Adrenal gland (tissue), 12 donors: ENCODE measurements around the gene INMT. TPM values are rescaled to one million over a fixed set of nuclear protein-coding genes. Genes with fewer than 3 reads are reported as not detected.

Source experiments
- DNase-seq, 7 donors: peaks; one replicate each; pipeline ENCODE4 v3.0.0-alpha.2; 2019 to 2020
- H3K27ac ChIP-seq, 5 donors: fragments of 200-600 bp; sonication (generic) in 4 of 5; 1 replicate in 3 of 5; 2 replicates in 2 of 5; pipeline versions ENCODE4 v1.5.1 to v1.8.0; 2016 to 2020; ENCODE audit warnings: mild to moderate bottlenecking in 1 of 5
- H3K27me3 ChIP-seq: fragments of 200-600 bp; 2 replicates; pipeline ENCODE4 v1.8.0; 2021
- H3K36me3 ChIP-seq, 2 donors: fragments of 200-600 bp; replicated peaks in 1 of 2; 1 replicate in 1 of 2; 2 replicates in 1 of 2; pipeline versions ENCODE4 v1.5.1 to v1.8.0; 2018 to 2022
- H3K4me1 ChIP-seq, 2 donors: fragments of 200-600 bp; replicated peaks in 1 of 2; 1 replicate in 1 of 2; 2 replicates in 1 of 2; pipeline versions ENCODE4 v1.5.1 to v1.8.0; 2018 to 2021
- H3K4me3 ChIP-seq, 4 donors: fragments of 200-600 bp; sonication (generic) in 3 of 4; one replicate each; pipeline ENCODE4 v1.5.1; 2016 to 2018
- H3K9me3 ChIP-seq, 3 donors: fragments of 200-600 bp; sonication (generic) in 1 of 3; replicated peaks in 1 of 3; 1 replicate in 2 of 3; 2 replicates in 1 of 3; pipeline versions ENCODE4 v1.5.1 to v1.8.0; 2016 to 2021
- POLR2A ChIP-seq, 2 donors: fragments of 450-650 bp; IDR thresholded peaks; one replicate each; pipeline ENCODE4 v1.6.1; 2017; ENCODE audit warnings: antibody characterized with exemption in 2 of 2, mild to moderate bottlenecking in 2 of 2, moderate library complexity in 1 of 2
- WGBS, 4 donors: extraction: QIAGEN DNeasy Blood & Tissue Kit in 2 of 4; methylation state at CpG; one replicate each; pipeline versions ENCODE4 v1.1.5 to v1.1.7; 2013 to 2017; 5-methylcytosine and 5-hydroxymethylcytosine counted together
- intact Hi-C, 2 donors: fragments of 100-400 bp; cut with DNase I; formaldehyde crosslinking; loops; one replicate each; pipeline versions ENCODE4 v1.14.1 to v1.15.0; 2022 to 2023
- polyA plus RNA-seq, 3 donors: library from polyadenylated mRNA; stranded (reverse); fragments of 200-250 nt in 2 of 3; fragments of 350-450 nt in 1 of 3; fragmentation: Illumina TruSeq in 1 of 3; extraction: RNeasy Lipid Tissue Mini Kit (QIAGEN cat#74804) in 1 of 3; gene quantifications; one replicate each; pipeline ENCODE4 v1.2.3, GENCODE V29; 2013 to 2014
- total RNA-seq, 9 donors: library from RNA; depleted of rRNA in 4 of 9; stranded (reverse); fragments of >200 nt in 4 of 9; fragments of 120-200 nt in 1 of 9; fragmentation: NEBNext Ultra II Directional in 1 of 9; extraction: Animal tissue kit (Norgen Biotek cat#: 25700) in 1 of 9; gene quantifications; one replicate each; pipeline versions ENCODE4 v1.1.0 to v1.2.4, GENCODE V29; 2013 to 2023
- TF ChIP-seq, protein P1 (sequence below), 6 experiments: fragments of 450-650 bp in 4 of 6; fragments of 200-600 bp in 2 of 6; sonication (generic) in 1 of 6; IDR thresholded peaks; 1 replicate in 5 of 6; 2 replicates in 1 of 6; pipeline versions ENCODE4 v1.5.1 to v1.8.0; 2016 to 2021; ENCODE audit warnings: antibody characterized with exemption in 6 of 6, mild to moderate bottlenecking in 2 of 6, moderate library complexity in 1 of 6
- donor health status: healthy with polysubstance abuse.
- donor health status: Bipolar disorder and iron deficiency.
- donor health status: DM: yes; HTN: yes; CAD: no.
- donor health status: DM: no; HTN: no; CAD: no.
- donor health status: DM: no; HTN: no; CAD: no.
- donor health status: DM: yes; HTN: yes; CAD: no.

Gene INMT
- total and polyA plus RNA-seq, 12 donors, result 12.2 to 392 (median 157) TPM

GRCh38 chr7:30776971-30777370 lies 25.0 kb downstream of the INMT start:
- DNase-seq, result peak in 4 of 7 donors; percentile 36 to 59 (median 44)
- 43 to 62% (median 47%) methylated on average over 4 of the region's 4 CpGs for WGBS, 4 donors
- intact Hi-C loops, result no loop called here
- Histone ChIP-seq H3K4me1 (peaks cover 8 to 22% of the 10 kb centered on the region in 2 donors), H3K36me3 (peaks cover 0 to 10% of the 10 kb centered on the region in 2 donors), H3K27ac (no peak overlapping the region), H3K4me3 (no peak overlapping the region), H3K27me3 (no peaks in the 10 kb centered on the region), H3K9me3 (no peaks in the 10 kb centered on the region)
- TF ChIP-seq, protein P1, sequence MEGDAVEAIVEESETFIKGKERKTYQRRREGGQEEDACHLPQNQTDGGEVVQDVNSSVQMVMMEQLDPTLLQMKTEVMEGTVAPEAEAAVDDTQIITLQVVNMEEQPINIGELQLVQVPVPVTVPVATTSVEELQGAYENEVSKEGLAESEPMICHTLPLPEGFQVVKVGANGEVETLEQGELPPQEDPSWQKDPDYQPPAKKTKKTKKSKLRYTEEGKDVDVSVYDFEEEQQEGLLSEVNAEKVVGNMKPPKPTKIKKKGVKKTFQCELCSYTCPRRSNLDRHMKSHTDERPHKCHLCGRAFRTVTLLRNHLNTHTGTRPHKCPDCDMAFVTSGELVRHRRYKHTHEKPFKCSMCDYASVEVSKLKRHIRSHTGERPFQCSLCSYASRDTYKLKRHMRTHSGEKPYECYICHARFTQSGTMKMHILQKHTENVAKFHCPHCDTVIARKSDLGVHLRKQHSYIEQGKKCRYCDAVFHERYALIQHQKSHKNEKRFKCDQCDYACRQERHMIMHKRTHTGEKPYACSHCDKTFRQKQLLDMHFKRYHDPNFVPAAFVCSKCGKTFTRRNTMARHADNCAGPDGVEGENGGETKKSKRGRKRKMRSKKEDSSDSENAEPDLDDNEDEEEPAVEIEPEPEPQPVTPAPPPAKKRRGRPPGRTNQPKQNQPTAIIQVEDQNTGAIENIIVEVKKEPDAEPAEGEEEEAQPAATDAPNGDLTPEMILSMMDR (IDR thresholded peaks at IDR 0.05), result no peak
- no peak for TF ChIP-seq POLR2A (IDR thresholded peaks at IDR 0.05)

DNA sequence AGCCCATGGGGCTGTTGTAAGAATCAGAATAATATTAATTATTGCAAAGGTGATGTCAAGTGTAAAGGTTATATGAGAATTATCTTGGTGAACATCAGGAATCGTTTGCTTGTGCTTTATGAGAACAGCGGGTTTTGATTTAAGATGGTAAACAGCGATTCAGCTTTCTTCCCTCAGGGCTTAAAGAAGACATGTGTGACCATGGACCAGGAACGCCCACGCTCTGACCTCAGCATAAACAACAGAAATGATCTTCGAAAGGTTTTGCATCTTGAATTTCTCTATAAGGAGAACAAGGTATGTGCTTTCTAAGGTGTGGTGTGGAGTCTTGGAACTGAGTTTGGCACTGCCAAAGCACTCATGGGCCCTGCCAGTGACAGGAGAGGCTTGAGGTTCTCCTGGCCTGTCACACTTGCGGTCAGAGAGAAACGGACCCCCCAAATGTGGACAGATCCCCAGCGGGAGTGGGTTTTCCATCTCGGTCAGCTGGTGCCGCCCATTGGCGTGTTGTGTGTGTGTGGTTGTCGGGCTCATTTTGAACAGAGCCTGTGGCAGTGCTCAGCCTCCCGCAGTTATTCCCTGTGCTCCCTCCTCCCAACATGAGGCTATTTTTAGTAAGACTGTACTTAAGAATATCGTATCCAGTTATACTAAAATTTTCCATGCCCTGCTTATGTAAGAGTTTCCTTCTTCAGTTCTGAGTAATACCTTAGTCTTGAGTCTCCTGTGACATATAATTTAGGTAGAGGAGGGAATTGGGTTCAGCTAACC lies 26.5 kb downstream of the INMT start:
- peak overlapping the region in 2 of 5 donors; percentile 38 to 67 for H3K27ac ChIP-seq
- H3K4me1 ChIP-seq, result peaks cover 0 to 14% of the 10 kb centered on the region in 2 donors
- 73 to 85% (median 80%) methylated on average over 9 to 15 of the region's 15 CpGs for WGBS, 4 donors
- H3K27me3 ChIP-seq, result no peaks in the 10 kb centered on the region
- no peak overlapping the region for H3K4me3 ChIP-seq
- H3K9me3 ChIP-seq, result no peaks in the 10 kb centered on the region
- H3K36me3 ChIP-seq, result peaks cover 0 to 16% of the 10 kb centered on the region in 2 donors
- DNase-seq, result no peak
- TF ChIP-seq POLR2A (IDR thresholded peaks at IDR 0.05), result no peak
- TF ChIP-seq, protein P1 (IDR thresholded peaks at IDR 0.05), result no peak
- intact Hi-C loops, result no loop called here

DNA sequence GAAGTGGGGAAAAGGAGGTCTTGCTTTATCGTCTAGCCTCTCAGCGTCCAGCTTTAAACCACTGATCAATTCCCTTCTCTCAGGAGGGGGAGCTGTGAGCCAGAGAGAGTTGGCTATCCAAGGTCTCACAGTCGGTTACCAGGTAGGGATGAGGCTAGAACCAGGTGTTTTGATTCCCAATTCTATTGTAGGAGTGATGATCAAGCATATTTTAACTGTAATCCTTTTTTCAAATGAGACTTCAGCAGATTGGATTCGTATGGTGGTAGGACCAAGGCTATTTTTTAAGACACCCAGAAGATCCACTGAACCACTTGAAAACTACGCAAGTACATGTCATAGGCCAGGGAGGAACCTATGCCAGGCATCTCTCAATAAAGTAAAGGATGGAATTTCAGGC lies 27.6 kb downstream of the INMT start:
- H3K27me3 ChIP-seq, result no peaks in the 10 kb centered on the region
- no peak overlapping the region for H3K27ac ChIP-seq
- H3K4me3 ChIP-seq, result no peak overlapping the region
- no peak for DNase-seq
- H3K36me3 ChIP-seq, result peaks cover 0 to 16% of the 10 kb centered on the region in 2 donors
- WGBS, 4 donors, result 77 to 93% (median 84%) methylated on average over 5 of the region's 5 CpGs
- TF ChIP-seq POLR2A (IDR thresholded peaks at IDR 0.05), result no peak
- TF ChIP-seq, protein P1 (IDR thresholded peaks at IDR 0.05), result no peak
- H3K9me3 ChIP-seq, result no peaks in the 10 kb centered on the region
- peaks cover 0 to 14% of the 10 kb centered on the region in 2 donors for H3K4me1 ChIP-seq
- intact Hi-C loops, result no loop called here

DNA sequence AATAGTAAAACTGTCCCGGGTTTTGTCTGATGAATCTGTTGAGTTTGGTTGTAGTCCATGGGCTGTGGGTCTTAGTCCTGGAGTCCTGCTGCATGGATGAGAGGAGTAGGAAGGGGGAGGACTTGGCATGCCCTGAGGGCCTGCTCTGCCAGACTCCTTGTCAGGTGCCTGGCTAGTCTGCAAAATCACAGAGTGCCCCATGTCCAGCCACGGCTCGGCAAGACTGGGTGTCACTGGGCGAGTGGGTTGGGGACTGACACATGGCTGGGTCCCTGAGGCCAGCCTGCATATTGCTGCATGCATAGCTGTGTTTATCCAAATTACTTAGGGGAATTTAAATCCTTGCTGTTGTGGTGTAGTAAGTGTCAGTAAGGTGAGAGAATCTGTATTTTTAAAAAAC lies 29.0 kb downstream of the INMT start:
- no peak overlapping the region for H3K4me3 ChIP-seq
- no peaks in the 10 kb centered on the region for H3K9me3 ChIP-seq
- no peaks in the 10 kb centered on the region for H3K27me3 ChIP-seq
- no peak overlapping the region for H3K27ac ChIP-seq
- intact Hi-C loops, result no loop called here
- TF ChIP-seq POLR2A (IDR thresholded peaks at IDR 0.05), result no peak
- TF ChIP-seq, protein P1 (IDR thresholded peaks at IDR 0.05), result no peak
- DNase-seq, result peak in 2 of 7 donors; percentile 16 to 61
- WGBS, 4 donors, result 82 to 94% (median 86%) methylated on average over 4 of the region's 4 CpGs
- peaks cover 0 to 21% of the 10 kb centered on the region in 2 donors for H3K36me3 ChIP-seq
- peaks cover 0 to 14% of the 10 kb centered on the region in 2 donors for H3K4me1 ChIP-seq
